Liver (tissue), 9 donors: ENCODE results near the gene GADL1. TPM values are rescaled to one million over a fixed set of nuclear protein-coding genes. Genes with fewer than 3 reads are reported as not detected.

Source experiments
- DNase-seq: peaks from one replicate; pipeline ENCODE4 v3.0.0-alpha.2; 2017; ENCODE audit warnings: low spot score
- H3K27ac ChIP-seq, 2 donors: one replicate each; pipeline ENCODE4 v1.7.0; 2013; ENCODE audit warnings: inconsistent platforms in 2 of 2, low read length in 2 of 2, control low read depth in 1 of 2, low read depth in 1 of 2, mild to moderate bottlenecking in 1 of 2
- H3K27me3 ChIP-seq, 4 donors: one replicate each; pipeline versions ENCODE4 v1.6.1 to v1.7.0; 2013; ENCODE audit warnings: low read length in 3 of 4, inconsistent platforms in 1 of 4, mild to moderate bottlenecking in 1 of 4, moderate library complexity in 1 of 4; ENCODE audit not compliant: control insufficient read depth in 4 of 4, insufficient read depth in 4 of 4
- H3K36me3 ChIP-seq, 4 donors: one replicate each; pipeline versions ENCODE4 v1.6.1 to v1.7.0; 2013; ENCODE audit warnings: low read length in 3 of 4, mild to moderate bottlenecking in 3 of 4, low read depth in 1 of 4, moderate library complexity in 1 of 4; ENCODE audit not compliant: control insufficient read depth in 4 of 4, insufficient read depth in 3 of 4
- H3K4me1 ChIP-seq, 4 donors: one replicate each; pipeline versions ENCODE4 v1.6.1 to v1.7.0; 2013; ENCODE audit warnings: low read length in 3 of 4, mild to moderate bottlenecking in 3 of 4, moderate library complexity in 1 of 4; ENCODE audit not compliant: control insufficient read depth in 4 of 4, insufficient read depth in 4 of 4
- H3K4me3 ChIP-seq, 3 donors: one replicate each; pipeline versions ENCODE4 v1.6.1 to v1.7.0; 2013; ENCODE audit warnings: low read length in 3 of 3, control low read depth in 1 of 3, low read depth in 1 of 3, mild to moderate bottlenecking in 1 of 3
- H3K9ac ChIP-seq, 2 donors: one replicate each; pipeline ENCODE4 v1.7.0; 2013; ENCODE audit warnings: low read length in 2 of 2, mild to moderate bottlenecking in 2 of 2, moderate library complexity in 2 of 2, control low read depth in 1 of 2, low read depth in 1 of 2
- H3K9me3 ChIP-seq, 4 donors: one replicate each; pipeline versions ENCODE4 v1.6.1 to v1.7.0; 2013; ENCODE audit warnings: low read length in 3 of 4; ENCODE audit not compliant: control insufficient read depth in 4 of 4
- ATF3 ChIP-seq: IDR thresholded peaks from 2 replicates; pipeline ENCODE4 v1.6.1; 2016; ENCODE audit warnings: antibody characterized with exemption
- CTCF ChIP-seq: fragments of 150-350 bp; IDR thresholded peaks from 2 replicates; pipeline ENCODE4 v1.5.1; 2017; ENCODE audit warnings: improper control_type of control experiment, low read depth, low read length; ENCODE audit not compliant: missing input control
- EGR1 ChIP-seq, 2 donors: IDR thresholded peaks; 2 replicates each; pipeline ENCODE4 v1.6.1; 2016 to 2018; ENCODE audit warnings: antibody characterized with exemption in 2 of 2, low read depth in 2 of 2
- FOXA1 ChIP-seq: IDR thresholded peaks from 2 replicates; pipeline ENCODE4 v1.6.1; 2016; ENCODE audit warnings: antibody characterized with exemption
- FOXA2 ChIP-seq: IDR thresholded peaks from 2 replicates; pipeline ENCODE4 v1.6.1; 2016; ENCODE audit warnings: antibody characterized with exemption
- GABPA ChIP-seq, 2 donors: IDR thresholded peaks in 1 of 2; conservative IDR thresholded peaks in 1 of 2; 2 replicates each; pipeline ENCODE4 v1.6.1; 2016; ENCODE audit warnings: antibody characterized with exemption in 2 of 2, mild to moderate bottlenecking in 1 of 2, moderate library complexity in 1 of 2
- HNF4A ChIP-seq, 2 donors: conservative IDR thresholded peaks; 2 replicates each; pipeline ENCODE4 v1.6.1; 2016; ENCODE audit warnings: antibody characterized with exemption in 2 of 2, mild to moderate bottlenecking in 2 of 2
- HNF4G ChIP-seq: IDR thresholded peaks from 2 replicates; pipeline ENCODE4 v1.6.1; 2016; ENCODE audit warnings: antibody characterized with exemption
- MAX ChIP-seq: IDR thresholded peaks from 2 replicates; pipeline ENCODE4 v1.6.1; 2016; ENCODE audit warnings: antibody characterized with exemption
- NR2F2 ChIP-seq: IDR thresholded peaks from 2 replicates; pipeline ENCODE4 v1.6.1; 2016; ENCODE audit warnings: antibody characterized with exemption
- RAD21 ChIP-seq, 2 donors: IDR thresholded peaks; 2 replicates each; pipeline ENCODE4 v1.6.1; 2016; ENCODE audit warnings: antibody characterized with exemption in 2 of 2, mild to moderate bottlenecking in 2 of 2
- REST ChIP-seq: IDR thresholded peaks from 2 replicates; pipeline ENCODE4 v1.6.1; 2016; ENCODE audit warnings: antibody characterized with exemption, mild to moderate bottlenecking
- RXRA ChIP-seq, 2 donors: IDR thresholded peaks; 2 replicates each; pipeline ENCODE4 v1.6.1; 2017 to 2018; ENCODE audit warnings: antibody characterized with exemption in 2 of 2, mild to moderate bottlenecking in 1 of 2
- SP1 ChIP-seq: IDR thresholded peaks from 2 replicates; pipeline ENCODE4 v1.6.1; 2018; ENCODE audit warnings: antibody characterized with exemption, mild to moderate bottlenecking
- TAF1 ChIP-seq: conservative IDR thresholded peaks from 2 replicates; pipeline ENCODE4 v1.6.1; 2016; ENCODE audit warnings: antibody characterized with exemption, mild to moderate bottlenecking
- ZBTB33 ChIP-seq: IDR thresholded peaks from 2 replicates; pipeline ENCODE4 v1.6.1; 2016; ENCODE audit warnings: antibody characterized with exemption
- WGBS: extraction: QIAGEN DNeasy Blood & Tissue Kit; methylation state at CpG from one replicate; pipeline ENCODE4 v1.1.7; 2013; 5-methylcytosine and 5-hydroxymethylcytosine counted together
- polyA plus RNA-seq, 2 donors: library from polyadenylated mRNA; stranded (reverse) in 1 of 2; unstranded in 1 of 2; fragments of 200-250 nt in 1 of 2; fragments of >200 nt in 1 of 2; fragmentation: Nextera tagmentation in 1 of 2; extraction: Ambion mirVana in 1 of 2; gene quantifications; one replicate each; pipeline versions ENCODE4 v1.2.1 to v1.2.3, GENCODE V29; 2013 to 2015
- total RNA-seq, 2 donors: library from RNA; depleted of rRNA; stranded (reverse); fragments of >200 nt; gene quantifications; one replicate each; pipeline ENCODE4 v1.2.3, GENCODE V29; 2014
- donor health status: healthy.
- donor health status: healthy.
- donor health status: healthy.
- donor health status: healthy.
- donor health status: healthy.

Gene GADL1
- total and polyA plus RNA-seq, 4 donors = not detected

GRCh38 chr3:30940740-30941139, 46.3 kb upstream of the GADL1 start:
- no peaks in the 10 kb centered on the region for H3K27me3 ChIP-seq
- H3K36me3 ChIP-seq = no peaks in the 10 kb centered on the region
- DNase-seq = no peak
- no peak for TF ChIP-seq RXRA (IDR thresholded peaks at IDR 0.05)
- TF ChIP-seq GABPA (IDR thresholded peaks at IDR 0.05 in 1 of 2, conservative IDR thresholded peaks at IDR 0.05 in 1 of 2) = no peak
- TF ChIP-seq ATF3 = no peak
- TF ChIP-seq FOXA1 = no peak
- no peak for TF ChIP-seq MAX
- TF ChIP-seq REST = no peak
- no peak for TF ChIP-seq FOXA2
- TF ChIP-seq ZBTB33 = no peak
- TF ChIP-seq TAF1 = no peak
- no peak for TF ChIP-seq HNF4G
- no peak for TF ChIP-seq NR2F2
- TF ChIP-seq CTCF = no peak
- no peak for TF ChIP-seq RAD21 (IDR thresholded peaks at IDR 0.05)
- TF ChIP-seq SP1 = no peak
- WGBS = 78% methylated on average over 2 of the region's 2 CpGs
- no peaks in the 10 kb centered on the region for H3K4me1 ChIP-seq
- H3K4me3 ChIP-seq = no peak overlapping the region
- H3K9me3 ChIP-seq = no peaks in the 10 kb centered on the region
- no peak overlapping the region for H3K9ac ChIP-seq
- H3K27ac ChIP-seq = no peak overlapping the region

- no peak overlapping the region for H3K9ac ChIP-seq
- TF ChIP-seq SP1 = no peak
- TF ChIP-seq RAD21 (IDR thresholded peaks at IDR 0.05) = peak; percentile 63 to 71
- TF ChIP-seq FOXA2 = no peak
- peak; percentile 32 for TF ChIP-seq CTCF
- TF ChIP-seq HNF4A (conservative IDR thresholded peaks at IDR 0.05) = no peak
- no peak for TF ChIP-seq EGR1 (IDR thresholded peaks at IDR 0.05; ENCODE audit: low read depth in 2 of 2)
- no peak for TF ChIP-seq MAX
- TF ChIP-seq NR2F2 = no peak
- TF ChIP-seq TAF1 = no peak
- no peak for TF ChIP-seq ZBTB33
- TF ChIP-seq HNF4G = no peak
- TF ChIP-seq FOXA1 = no peak
- TF ChIP-seq RXRA (IDR thresholded peaks at IDR 0.05) = no peak
- H3K27me3 ChIP-seq = no peaks in the 10 kb centered on the region
- no peaks in the 10 kb centered on the region for H3K9me3 ChIP-seq
- no peaks in the 10 kb centered on the region for H3K36me3 ChIP-seq
- no peak overlapping the region for H3K27ac ChIP-seq
- no peak for DNase-seq
- WGBS = 25% methylated on average over 6 of the region's 6 CpGs
- H3K4me1 ChIP-seq = no peaks in the 10 kb centered on the region
- no peak overlapping the region for H3K4me3 ChIP-seq
Measured at GRCh38 chr3:30934208-30934550, 39.7 kb upstream of the GADL1 start.
